Activated CD4-positive, CD25-positive, alpha-beta regulatory T cell treated with anti-CD3 and anti-CD28 coated beads, Interleukin-2, amount 50 U/mL, for 16 hours (primary cell): Measurements from ENCODE around the gene DGUOK.

Source experiments
- DNase-seq: peaks from one replicate; pipeline ENCODE4 v3.0.0-alpha.2; 2020; ENCODE audit warnings: low read depth, low spot score

The DGUOK gene

DNA sequence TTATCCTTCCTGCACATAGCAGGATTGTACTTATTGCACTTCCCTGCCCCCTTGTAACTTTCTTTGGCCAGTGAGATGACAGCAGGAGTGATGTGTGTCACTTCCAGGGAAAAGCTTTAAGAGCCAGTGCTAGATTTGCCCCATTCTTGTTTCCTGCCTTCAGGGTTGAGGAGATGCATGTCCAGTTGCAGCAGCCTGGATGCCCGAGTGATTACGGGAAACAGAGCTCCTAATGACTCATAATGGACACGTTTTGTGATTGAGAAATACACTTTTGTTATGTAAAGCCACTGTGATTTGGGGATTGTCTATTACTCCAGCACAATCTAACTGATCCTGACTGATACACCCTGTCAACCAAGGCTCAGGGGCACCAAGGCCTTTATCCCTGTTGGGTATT is 53.0 kb downstream of the DGUOK start:
- DNase-seq, result no peak

DNA sequence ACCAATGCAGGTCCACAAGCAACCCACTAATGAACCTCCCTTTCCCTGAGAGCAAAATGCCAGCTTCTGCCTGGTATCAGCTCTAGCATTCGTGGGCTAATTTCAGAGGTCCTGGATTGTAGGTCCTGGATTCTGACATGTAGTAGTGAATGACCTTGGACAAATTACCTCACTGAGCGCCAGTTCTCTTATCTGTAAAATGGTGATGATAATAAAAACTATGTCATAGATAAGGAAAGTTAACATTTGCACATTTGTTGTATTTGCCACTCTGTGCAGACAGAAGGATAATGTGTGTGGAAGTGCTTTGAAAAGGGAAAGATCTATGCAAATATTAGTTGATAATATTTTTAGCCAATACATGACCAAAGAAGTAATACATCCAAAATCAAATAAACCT is 53.9 kb downstream of the DGUOK start:
- no peak for DNase-seq

GRCh38 chr2:73981081-73982001 is 54.7 kb downstream of the DGUOK start:
- DNase-seq, result no peak

GRCh38 chr2:73982140-73982617 is 55.5 kb downstream of the DGUOK start:
- DNase-seq, result no peak

DNA sequence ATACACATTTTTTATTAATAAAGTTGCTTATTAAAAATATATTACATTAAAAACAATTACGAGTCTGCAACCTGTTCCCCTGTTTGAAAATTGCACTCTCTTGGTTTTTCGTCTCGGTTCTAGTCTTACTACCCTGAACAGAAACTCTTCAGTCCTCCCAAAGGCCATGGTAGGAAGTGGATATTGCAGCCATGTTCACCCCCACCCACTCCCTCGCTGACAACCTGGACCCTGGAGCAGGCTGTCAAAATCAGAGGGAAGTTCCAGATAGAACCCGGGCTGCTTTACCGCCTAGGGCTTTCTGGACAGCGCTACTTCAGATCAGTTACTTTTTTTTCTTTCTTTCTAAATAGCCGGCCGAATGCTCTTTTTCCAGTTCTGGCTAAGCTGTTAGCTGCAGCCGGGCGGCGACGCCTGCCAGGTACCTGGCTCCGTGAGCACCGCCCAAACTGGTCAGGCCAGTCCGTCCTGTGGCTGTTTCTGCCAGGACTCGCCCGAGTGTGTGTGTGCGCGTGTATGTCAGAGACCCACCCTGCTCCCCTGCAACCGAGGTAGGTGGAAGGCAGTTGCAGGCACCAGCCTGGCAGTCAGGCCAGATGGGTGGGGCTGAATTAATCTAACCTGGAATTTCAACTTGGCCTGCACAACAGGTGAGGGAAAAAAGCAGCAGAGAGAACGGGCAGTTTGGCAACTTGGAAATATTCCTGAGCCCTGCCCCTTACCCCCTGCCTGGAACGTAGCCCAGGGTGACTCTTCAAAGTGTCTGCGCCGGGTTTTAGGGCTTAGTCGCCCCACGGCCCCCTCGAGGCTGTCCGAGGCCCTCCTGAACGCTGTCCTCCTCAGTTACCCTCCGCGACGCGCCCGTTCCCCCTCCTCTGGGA is 56.9 kb downstream of the DGUOK start:
- no peak for DNase-seq

DNA sequence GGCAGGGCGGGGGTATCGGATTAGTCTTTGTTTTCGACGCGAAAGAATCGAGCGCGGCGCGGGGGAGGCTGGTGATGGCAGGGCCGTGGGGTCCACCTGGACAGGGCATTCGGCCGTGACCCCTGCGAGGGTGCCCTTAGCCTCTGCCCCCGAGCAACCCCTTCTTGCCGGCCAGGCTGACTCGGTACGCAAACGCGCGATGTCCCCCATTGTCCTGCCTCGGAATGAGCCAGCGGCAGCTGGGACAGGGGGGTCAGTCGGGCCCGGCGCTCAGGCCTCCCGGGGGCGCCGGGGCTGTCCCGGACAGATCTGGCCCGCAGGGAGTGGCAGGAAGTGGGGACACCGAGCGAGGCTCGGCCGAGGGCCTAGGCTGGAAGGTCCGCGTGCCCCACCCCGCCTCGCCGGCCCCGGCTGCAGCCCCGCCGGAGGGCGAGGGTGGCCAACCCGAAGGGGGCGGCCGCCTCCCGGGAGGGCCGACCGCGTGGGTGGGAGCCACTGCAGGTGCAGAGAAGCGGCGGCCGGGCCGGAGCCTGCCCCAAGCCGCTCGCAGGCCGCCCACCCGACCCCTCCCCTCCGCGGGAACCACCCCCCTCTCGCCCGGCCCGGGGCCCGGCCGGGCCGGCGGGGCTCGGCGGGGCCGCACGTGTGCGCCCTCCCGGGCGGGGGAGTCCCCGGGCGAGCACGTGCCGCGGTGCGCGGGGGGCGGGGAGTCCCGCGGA is 57.7 kb downstream of the DGUOK start, which contains the start of gene TET3:
TSS of gene TET3 (plus strand) at position 708 of the 719 bp plus-strand sequence. CDS start 1,494 bp downstream, outside the sequence.
- DNase-seq, result no peak

GRCh38 chr2:73984922-73985307 is 58.2 kb downstream of the DGUOK start:
- no peak for DNase-seq

DNA sequence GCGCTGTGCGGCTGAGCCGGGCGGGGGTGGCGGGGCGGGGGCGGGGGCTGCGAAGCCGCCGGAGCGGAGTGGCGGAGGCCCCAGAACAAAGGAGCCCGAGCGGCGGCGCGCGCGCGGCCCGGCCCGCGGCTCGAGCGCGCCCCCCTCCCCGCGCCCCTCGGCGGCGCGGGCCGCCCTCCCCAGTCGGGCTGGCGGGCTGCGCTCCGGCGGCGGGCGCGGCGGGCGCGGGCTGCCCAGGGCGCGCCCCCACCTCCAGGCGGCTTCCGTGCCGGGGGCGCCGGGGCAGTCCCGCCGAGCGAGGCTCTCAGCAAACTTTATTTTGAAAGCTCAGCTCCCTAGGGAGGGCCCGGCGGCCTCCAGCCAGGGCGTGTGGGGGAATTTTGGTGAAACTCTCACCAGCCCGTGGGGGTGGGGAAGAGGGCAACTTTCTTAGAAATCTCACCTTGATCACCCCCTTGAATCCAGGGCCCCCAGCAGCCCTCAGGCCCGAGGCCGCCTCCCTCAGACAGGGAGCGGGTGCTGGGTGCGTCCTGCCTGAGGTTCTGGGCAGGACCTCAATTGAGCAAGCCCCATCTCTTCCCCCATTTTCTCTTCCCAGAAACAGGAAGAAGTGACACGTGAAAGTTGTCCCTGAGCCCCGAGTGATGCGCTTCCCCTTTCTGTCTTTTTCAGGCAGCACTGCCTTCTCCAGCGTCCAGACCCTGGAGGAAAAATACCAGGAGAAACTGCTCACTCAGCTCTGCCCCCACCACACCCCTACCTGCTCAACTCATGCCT is 58.8 kb downstream of the DGUOK start:
- no peak for DNase-seq

DNA sequence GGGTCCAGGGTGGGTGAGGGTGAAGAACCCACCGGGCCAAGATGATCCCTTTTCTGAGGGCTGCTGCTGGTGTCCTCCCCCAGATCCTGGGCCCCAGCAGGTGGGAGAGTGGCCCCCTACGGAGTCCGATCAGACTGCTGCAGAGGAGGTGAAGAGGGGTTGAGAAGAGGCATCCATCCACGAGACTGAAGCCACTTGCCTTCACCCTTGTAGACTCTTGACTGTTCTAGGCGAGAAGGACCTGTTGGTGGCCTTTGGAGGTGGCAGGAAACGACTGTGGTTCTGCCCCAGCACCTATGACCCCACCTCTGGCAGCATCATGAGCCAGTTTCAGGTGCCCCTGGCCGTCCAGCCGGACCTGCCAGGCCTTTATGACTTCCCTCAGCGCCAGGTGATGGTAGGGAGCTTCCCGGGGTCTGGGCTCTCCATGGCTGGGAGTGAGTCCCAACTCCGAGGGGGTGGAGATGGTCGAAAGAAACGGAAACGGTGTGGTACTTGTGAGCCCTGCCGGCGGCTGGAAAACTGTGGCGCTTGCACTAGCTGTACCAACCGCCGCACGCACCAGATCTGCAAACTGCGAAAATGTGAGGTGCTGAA is 59.5 kb downstream of the DGUOK start:
- no peak for DNase-seq

DNA sequence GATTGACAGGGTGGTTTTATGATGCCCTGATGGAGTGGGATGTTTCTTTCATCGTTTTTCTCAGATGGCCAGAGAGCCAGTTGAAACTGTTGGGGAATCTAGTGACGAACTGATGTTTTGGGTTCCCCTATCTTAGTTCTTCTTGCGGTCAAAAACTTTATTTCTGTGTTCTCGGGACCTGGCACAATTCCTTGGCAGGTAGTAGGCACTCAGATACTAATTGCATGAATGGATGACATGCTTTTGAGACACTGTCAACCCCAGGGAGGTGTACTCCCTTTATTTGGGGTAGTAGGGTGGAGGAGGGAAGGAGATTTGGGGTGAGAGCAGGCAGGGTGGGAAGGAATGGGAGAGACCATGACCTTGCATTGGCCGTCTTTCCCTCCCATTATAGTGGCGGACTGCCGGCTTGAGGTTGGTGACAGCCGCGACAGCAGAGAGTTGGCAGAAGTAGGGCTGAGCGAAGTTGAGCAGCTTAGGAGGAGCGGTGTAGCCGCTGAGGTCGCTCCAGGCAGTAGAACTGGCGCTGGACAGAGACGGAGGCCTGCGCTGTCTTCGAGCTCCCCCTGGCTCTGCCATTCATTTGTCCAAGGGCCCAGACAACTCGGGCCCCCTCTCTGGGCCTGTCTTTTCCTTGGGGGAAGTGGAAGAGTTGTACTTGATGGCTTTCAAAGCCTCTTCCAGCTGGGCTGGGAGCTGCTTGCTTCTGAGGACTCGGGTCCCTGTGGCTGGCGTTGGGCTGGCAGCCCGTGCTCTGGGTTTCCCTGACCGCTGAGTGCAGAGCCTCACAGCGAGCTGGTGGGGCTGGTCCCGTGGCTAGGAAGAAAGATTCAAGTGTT is 60.6 kb downstream of the DGUOK start:
- DNase-seq, result no peak

GRCh38 chr2:73987948-73988700 is 61.4 kb downstream of the DGUOK start:
- DNase-seq, result no peak

DNA sequence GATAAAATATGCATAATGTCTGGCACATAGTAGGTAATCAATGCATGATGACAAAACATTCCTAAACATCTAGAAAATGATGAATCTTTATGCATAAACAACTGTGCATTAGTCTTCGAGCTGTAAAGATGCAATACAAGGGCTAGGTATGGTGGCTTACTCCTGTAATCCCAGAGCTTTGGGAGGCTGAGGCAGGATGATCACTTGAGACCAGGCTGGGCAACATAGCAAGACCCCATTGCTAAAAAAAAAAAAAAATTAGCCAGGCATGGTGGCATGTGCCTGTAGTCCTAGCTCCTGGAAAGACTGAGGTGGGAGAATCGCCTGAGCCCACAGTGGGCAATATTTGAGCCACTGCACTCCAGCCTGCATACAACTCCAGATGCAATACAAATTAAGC is 63.3 kb downstream of the DGUOK start:
- DNase-seq, result no peak

DNA sequence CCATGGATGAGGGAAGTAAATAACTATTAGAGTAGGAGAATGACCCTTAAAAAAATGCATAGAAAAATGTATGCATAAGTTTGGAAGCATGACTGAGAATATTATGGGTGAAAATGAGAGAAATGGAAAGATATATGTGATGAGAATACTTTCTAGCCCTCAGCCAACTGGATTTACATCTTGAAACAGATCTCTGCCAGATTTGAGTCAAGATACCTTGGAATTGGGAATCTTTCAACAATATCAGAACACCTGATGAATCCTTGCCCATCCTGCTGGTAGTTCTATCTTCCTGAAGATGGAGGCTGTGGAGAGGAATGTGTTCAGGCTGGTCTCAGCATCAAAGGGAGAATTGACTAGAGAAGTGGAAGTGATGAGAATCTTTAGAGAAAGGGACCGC is 63.9 kb downstream of the DGUOK start:
- no peak for DNase-seq

GRCh38 chr2:73992036-73992435 is 65.4 kb downstream of the DGUOK start:
- DNase-seq, result no peak

DNA sequence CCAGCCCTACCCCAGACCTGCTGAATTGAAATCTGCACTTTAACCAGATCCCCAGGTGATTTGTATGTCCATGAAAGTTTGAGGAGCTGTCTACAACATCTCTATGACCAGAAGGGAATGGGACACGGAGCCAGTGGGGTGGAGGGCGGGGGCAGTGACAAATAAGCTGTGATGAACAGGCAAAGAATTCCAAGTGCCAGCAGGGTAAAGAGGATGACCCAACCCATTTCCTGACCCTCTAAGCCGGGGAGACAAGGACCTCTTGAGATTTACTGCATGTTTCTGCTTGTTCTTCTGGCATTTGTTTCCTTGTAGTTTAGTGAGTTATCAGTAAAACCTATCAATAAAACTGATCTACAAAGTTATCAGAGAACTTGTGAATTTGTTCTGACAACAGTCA is 66.7 kb downstream of the DGUOK start:
- no peak for DNase-seq

DNA sequence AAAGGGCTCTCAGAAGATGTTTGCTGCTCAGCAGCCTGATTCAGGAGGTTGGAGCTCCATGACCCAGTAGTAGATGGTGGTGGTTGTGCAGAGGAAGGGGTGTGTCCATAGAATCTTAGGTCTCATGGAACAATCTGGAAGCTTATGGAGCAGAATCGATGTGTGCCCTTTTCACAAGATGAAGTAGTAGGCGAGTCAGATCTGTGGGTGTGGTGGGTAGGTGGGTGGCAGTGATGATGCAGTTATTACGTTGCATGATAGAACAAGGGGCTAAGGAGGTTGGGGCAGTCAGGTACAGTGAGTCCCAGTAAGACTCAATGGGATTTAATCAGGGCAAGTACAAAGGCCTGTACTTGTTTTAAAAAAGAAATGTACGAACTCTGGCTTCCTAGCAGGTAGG is 67.1 kb downstream of the DGUOK start:
- DNase-seq, result no peak

DNA sequence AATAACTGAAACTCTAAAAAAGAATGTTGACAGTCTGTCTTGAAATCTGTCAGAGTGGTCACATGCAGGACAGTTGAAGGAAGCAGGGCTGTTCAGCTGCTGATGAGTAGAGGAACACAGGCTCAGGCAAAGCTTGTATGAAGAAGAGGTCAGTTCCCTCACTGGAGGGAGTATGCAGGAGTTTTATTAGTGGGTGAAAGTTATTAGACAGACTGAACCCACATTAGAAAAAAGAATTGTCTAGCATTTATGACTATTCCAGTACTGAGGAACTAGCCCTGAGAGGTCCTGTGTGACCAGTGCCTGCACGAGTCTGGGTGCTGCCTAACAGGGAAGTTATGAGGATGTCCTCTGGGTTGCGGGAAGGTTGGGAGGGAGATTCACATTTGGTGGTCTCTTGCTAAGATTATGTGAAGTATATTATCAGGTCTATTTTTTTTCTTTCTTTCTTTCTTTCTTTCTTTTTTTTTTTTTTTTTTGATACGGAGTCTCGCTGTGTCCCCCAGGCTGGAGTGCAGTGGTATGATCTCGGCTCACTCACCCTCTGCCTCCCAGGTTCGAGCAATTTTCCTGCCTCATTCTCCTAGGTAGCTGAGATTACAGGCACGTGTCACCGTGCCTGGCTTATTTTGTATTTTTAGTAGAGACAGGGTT is 67.6 kb downstream of the DGUOK start:
- DNase-seq, result no peak

- no peak for DNase-seq
Observed at GRCh38 chr2:73995810-73996209, 69.1 kb downstream of the DGUOK start.
